Smooth muscle cell (in vitro differentiated cells): Measurements from ENCODE around the gene COL13A1. TPM values are rescaled to one million over a fixed set of nuclear protein-coding genes. Genes with fewer than 3 reads are reported as not detected.

Experiments used
- DNase-seq: peaks from one replicate; lab custom pipeline; 2025; ENCODE audit not compliant: unreplicated experiment; lab: John Stamatoyannopoulos, UW
- H2AFZ ChIP-seq: fragments of 200-600 bp; sonication (generic); 2 replicates; pipeline ENCODE4 v1.6.0; 2016; ENCODE audit warnings: antibody characterized with exemption, low read depth, mild to moderate bottlenecking
- H3F3A ChIP-seq: fragments of 200-600 bp; sonication (generic); 2 replicates; pipeline ENCODE4 v1.6.0; 2017; ENCODE audit warnings: antibody characterized with exemption, low read depth
- H3K27ac ChIP-seq: fragments of 200-600 bp; sonication (generic); 2 replicates; pipeline ENCODE4 v1.5.1; 2016; ENCODE audit warnings: low read depth, mild to moderate bottlenecking
- H3K27me3 ChIP-seq: fragments of 200-600 bp; sonication (generic); 2 replicates; pipeline ENCODE4 v1.6.1; 2016; ENCODE audit warnings: low read depth, mild to moderate bottlenecking
- H3K36me3 ChIP-seq: fragments of 200-600 bp; sonication (generic); 2 replicates; pipeline ENCODE4 v1.5.1; 2016; ENCODE audit warnings: low read depth
- H3K4me1 ChIP-seq: fragments of 200-600 bp; sonication (generic); 2 replicates; pipeline ENCODE4 v1.5.1; 2016; ENCODE audit warnings: low read depth
- H3K4me2 ChIP-seq: fragments of 200-600 bp; sonication (generic); 2 replicates; pipeline ENCODE4 v1.6.0; 2016; ENCODE audit warnings: mild to moderate bottlenecking
- H3K4me3 ChIP-seq: fragments of 200-600 bp; sonication (generic); 2 replicates; pipeline ENCODE4 v1.5.1; 2016; ENCODE audit warnings: mild to moderate bottlenecking
- H3K79me2 ChIP-seq: fragments of 200-600 bp; sonication (generic); 2 replicates; pipeline ENCODE4 v1.6.0; 2016; ENCODE audit warnings: low read depth, mild to moderate bottlenecking
- H3K9ac ChIP-seq: fragments of 200-600 bp; sonication (generic); 2 replicates; pipeline ENCODE4 v1.6.0; 2016; ENCODE audit warnings: low read depth
- H3K9me3 ChIP-seq: fragments of 200-600 bp; sonication (generic); replicated peaks from 2 replicates; pipeline ENCODE4 v1.5.1; 2016; ENCODE audit warnings: low read depth
- H4K20me1 ChIP-seq: fragments of 200-600 bp; sonication (generic); 2 replicates; pipeline ENCODE4 v1.6.0; 2016; ENCODE audit warnings: low read depth
- CTCF ChIP-seq: fragments of 200-600 bp; sonication (generic); IDR thresholded peaks from 2 replicates; pipeline ENCODE4 v1.5.1; 2017; ENCODE audit warnings: borderline replicate concordance, mild to moderate bottlenecking, antibody characterized with exemption; ENCODE audit not compliant: insufficient read depth, poor library complexity, severe bottlenecking
- WGBS: methylation state at CpG from one replicate; pipeline ENCODE4 v1.1.7; 2016; ENCODE audit warnings: low lambda C conversion rate; 5-methylcytosine and 5-hydroxymethylcytosine counted together
- polyA plus RNA-seq: library from polyadenylated mRNA; unstranded; fragments of >200 nt; fragmentation: Nextera tagmentation; extraction: Ambion mirVana; gene quantifications from 2 replicates; pipeline ENCODE4 v1.2.1, GENCODE V29; 2016
- total RNA-seq: library from RNA; depleted of rRNA; stranded (reverse); fragments of >200 nt; gene quantifications from 2 replicates; pipeline ENCODE4 v1.2.3, GENCODE V29; 2014

Gene COL13A1
- total and polyA plus RNA-seq, 2 experiments from 2014 or later = 6.1 to 15.0 TPM

GRCh38 chr10:69831231-69831855 lies 29.6 kb downstream of the COL13A1 start:
- Histone ChIP-seq H3F3A (no peaks in the 10 kb centered on the region), H4K20me1 (no peaks in the 10 kb centered on the region), H3K9ac (no peak overlapping the region), H3K79me2 (no peaks in the 10 kb centered on the region), H3K9me3 (no peaks in the 10 kb centered on the region), H3K4me3 (no peak overlapping the region), H2AFZ (no peak overlapping the region), H3K36me3 (no peaks in the 10 kb centered on the region), H3K27me3 (no peaks in the 10 kb centered on the region), H3K4me1 (no peaks in the 10 kb centered on the region), H3K27ac (no peak overlapping the region), H3K4me2 (no peak overlapping the region)
- TF ChIP-seq CTCF = no peak
- DNase-seq = no peak
- WGBS = 64% methylated on average over 5 of the region's 5 CpGs

DNA sequence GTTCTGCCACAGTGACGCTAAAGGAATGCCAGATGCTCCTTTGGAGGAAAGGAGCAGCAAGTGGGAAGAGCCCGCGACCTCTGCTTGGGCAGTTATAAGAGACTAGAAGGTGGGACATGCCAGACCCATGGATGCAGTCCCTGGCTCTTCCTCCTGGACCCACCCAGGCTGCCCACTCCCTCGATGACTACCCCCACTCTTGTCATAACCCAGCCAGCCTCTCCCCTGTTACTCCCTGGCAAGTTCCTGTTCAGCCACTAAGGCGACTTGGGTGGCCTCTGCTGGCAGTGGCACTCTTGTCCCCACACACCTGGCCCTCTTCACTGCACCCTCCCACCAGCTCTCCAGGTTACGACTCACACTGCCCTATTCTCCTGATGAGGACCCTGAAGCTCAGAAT lies 33.5 kb downstream of the COL13A1 start:
- H3F3A ChIP-seq = no peaks in the 10 kb centered on the region
- no peaks in the 10 kb centered on the region for H4K20me1 ChIP-seq
- WGBS = 92% methylated on average over 6 of the region's 6 CpGs
- no peaks in the 10 kb centered on the region for H3K27me3 ChIP-seq
- H2AFZ ChIP-seq = no peak overlapping the region
- H3K27ac ChIP-seq = no peak overlapping the region
- no peak overlapping the region for H3K4me2 ChIP-seq
- H3K4me1 ChIP-seq = no peaks in the 10 kb centered on the region
- TF ChIP-seq CTCF = no peak
- no peaks in the 10 kb centered on the region for H3K9me3 ChIP-seq
- no peak overlapping the region for H3K4me3 ChIP-seq
- DNase-seq = no peak
- no peak overlapping the region for H3K9ac ChIP-seq
- H3K36me3 ChIP-seq = no peaks in the 10 kb centered on the region
- H3K79me2 ChIP-seq = no peaks in the 10 kb centered on the region

DNA sequence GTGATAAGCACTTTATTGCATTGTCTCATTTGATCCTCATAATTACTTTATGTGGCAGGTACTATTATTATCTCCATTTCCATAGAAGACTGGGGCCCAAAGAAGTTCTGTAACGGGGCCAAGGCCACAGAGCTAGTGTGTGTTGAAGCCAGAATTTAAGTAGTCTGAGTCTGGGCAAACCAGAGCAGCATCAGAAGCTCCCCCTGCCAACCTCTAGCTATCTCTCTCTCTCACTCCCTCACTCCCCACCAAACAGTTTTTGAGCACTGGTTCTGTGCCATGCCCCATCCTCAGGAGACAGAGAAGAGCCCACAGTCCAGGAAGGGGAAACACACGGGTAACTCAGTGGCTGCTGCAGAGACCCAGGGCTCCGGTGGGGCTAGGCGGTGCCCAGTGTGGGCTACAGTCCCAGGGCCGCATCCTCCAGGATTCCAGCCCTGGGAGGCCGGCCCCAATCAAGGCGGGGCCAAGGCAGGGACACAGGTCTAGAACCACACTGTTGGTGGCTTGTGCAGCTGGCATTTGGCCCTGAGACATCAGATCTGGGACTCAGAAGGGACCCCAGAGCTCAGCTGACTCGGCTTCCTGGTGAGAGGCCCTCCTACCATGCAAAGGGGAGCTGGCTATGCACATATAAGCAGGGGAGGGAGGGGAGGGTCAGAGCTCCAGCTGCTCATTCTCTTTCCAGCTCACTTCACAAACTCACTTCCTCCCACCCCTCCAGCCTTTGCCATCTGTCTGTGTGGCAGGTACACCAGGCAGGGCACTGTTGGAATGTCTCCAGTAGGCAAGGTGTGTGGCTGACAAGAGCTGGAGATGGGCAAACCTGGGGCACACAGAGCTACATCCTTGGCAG lies 34.4 kb downstream of the COL13A1 start:
- Histone ChIP-seq H3K9me3 (no peaks in the 10 kb centered on the region), H3K79me2 (no peaks in the 10 kb centered on the region), H3K27me3 (no peaks in the 10 kb centered on the region), H4K20me1 (no peaks in the 10 kb centered on the region), H3K9ac (no peak overlapping the region), H3K4me2 (no peak overlapping the region), H2AFZ (no peak overlapping the region), H3K4me3 (no peak overlapping the region), H3F3A (no peaks in the 10 kb centered on the region), H3K36me3 (no peaks in the 10 kb centered on the region), H3K4me1 (peaks cover 3% of the 10 kb centered on the region), H3K27ac (no peak overlapping the region)
- no peak for DNase-seq
- WGBS = 69% methylated on average over 8 of the region's 8 CpGs
- no peak for TF ChIP-seq CTCF
